ENCODE results near the gene NDUFS1. TPM values are rescaled to one million over a fixed set of nuclear protein-coding genes. Genes with fewer than 3 reads are reported as not detected.
A peak's percentile ranks its signal among the peaks of the same experiment; 100 is the strongest.

Gene NDUFS1
- total and polyA plus RNA-seq, 2 experiments from 2014 or later: 34.5 to 97.9 TPM

DNA sequence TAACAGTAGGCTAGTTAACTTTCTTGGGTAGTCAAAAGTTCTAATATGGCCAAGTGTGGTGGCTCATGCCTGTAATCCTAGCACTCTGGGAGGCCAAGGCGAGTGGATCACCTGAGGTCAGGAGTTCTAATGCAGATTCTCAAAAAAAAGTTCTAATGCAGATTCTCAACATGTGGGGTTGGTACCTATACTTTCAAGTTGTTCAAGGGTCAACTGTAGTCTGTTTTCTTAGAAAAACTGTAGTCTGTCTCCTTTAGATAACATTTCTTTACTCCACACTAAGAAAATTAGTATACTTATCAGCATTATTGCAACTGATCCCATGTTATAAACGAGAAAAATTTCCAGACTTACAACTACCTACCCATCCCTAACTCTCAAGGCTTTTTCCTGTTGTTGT lies 89.8 kb downstream of the NDUFS1 start:
- Mint-ChIP-seq H3K4me3 (no peak overlapping the region), H3K27ac (peak overlapping the region; percentile 90), H3K4me1 (peaks cover 26% of the 10 kb centered on the region), H3K27me3 (ENCODE audit: insufficient read depth, low read depth, poor library complexity) (peaks cover 6% of the 10 kb centered on the region), H3K9me3 (no peaks in the 10 kb centered on the region), H3K36me3 (ENCODE audit: low read depth) (peaks cover 39% of the 10 kb centered on the region; the same call in 2 of the 3 replicates)
- ATAC-seq: peak; percentile 31; the same call in 2 of the 3 replicates
- no peak for DNase-seq (ENCODE audit: low spot score)
- H3K27me3 ChIP-seq (ENCODE audit: insufficient read depth): no peaks in the 10 kb centered on the region
- H2AFZ ChIP-seq: no peak overlapping the region
- H3K79me2 ChIP-seq (replicated peaks; ENCODE audit: insufficient read depth): peaks cover 100% of the 10 kb centered on the region
- H3K4me2 ChIP-seq: no peak overlapping the region
- H3K36me3 ChIP-seq (ENCODE audit: insufficient read depth): no peaks in the 10 kb centered on the region
- peaks cover 18% of the 10 kb centered on the region for H3K4me1 ChIP-seq (ENCODE audit: insufficient read depth)
- H3F3A ChIP-seq (replicated peaks; ENCODE audit: low read depth): no peaks in the 10 kb centered on the region
- H4K20me1 ChIP-seq (replicated peaks; ENCODE audit: insufficient read depth): peaks cover 6% of the 10 kb centered on the region; the same call in 1 of the 2 replicates
- TF ChIP-seq, protein P1, sequence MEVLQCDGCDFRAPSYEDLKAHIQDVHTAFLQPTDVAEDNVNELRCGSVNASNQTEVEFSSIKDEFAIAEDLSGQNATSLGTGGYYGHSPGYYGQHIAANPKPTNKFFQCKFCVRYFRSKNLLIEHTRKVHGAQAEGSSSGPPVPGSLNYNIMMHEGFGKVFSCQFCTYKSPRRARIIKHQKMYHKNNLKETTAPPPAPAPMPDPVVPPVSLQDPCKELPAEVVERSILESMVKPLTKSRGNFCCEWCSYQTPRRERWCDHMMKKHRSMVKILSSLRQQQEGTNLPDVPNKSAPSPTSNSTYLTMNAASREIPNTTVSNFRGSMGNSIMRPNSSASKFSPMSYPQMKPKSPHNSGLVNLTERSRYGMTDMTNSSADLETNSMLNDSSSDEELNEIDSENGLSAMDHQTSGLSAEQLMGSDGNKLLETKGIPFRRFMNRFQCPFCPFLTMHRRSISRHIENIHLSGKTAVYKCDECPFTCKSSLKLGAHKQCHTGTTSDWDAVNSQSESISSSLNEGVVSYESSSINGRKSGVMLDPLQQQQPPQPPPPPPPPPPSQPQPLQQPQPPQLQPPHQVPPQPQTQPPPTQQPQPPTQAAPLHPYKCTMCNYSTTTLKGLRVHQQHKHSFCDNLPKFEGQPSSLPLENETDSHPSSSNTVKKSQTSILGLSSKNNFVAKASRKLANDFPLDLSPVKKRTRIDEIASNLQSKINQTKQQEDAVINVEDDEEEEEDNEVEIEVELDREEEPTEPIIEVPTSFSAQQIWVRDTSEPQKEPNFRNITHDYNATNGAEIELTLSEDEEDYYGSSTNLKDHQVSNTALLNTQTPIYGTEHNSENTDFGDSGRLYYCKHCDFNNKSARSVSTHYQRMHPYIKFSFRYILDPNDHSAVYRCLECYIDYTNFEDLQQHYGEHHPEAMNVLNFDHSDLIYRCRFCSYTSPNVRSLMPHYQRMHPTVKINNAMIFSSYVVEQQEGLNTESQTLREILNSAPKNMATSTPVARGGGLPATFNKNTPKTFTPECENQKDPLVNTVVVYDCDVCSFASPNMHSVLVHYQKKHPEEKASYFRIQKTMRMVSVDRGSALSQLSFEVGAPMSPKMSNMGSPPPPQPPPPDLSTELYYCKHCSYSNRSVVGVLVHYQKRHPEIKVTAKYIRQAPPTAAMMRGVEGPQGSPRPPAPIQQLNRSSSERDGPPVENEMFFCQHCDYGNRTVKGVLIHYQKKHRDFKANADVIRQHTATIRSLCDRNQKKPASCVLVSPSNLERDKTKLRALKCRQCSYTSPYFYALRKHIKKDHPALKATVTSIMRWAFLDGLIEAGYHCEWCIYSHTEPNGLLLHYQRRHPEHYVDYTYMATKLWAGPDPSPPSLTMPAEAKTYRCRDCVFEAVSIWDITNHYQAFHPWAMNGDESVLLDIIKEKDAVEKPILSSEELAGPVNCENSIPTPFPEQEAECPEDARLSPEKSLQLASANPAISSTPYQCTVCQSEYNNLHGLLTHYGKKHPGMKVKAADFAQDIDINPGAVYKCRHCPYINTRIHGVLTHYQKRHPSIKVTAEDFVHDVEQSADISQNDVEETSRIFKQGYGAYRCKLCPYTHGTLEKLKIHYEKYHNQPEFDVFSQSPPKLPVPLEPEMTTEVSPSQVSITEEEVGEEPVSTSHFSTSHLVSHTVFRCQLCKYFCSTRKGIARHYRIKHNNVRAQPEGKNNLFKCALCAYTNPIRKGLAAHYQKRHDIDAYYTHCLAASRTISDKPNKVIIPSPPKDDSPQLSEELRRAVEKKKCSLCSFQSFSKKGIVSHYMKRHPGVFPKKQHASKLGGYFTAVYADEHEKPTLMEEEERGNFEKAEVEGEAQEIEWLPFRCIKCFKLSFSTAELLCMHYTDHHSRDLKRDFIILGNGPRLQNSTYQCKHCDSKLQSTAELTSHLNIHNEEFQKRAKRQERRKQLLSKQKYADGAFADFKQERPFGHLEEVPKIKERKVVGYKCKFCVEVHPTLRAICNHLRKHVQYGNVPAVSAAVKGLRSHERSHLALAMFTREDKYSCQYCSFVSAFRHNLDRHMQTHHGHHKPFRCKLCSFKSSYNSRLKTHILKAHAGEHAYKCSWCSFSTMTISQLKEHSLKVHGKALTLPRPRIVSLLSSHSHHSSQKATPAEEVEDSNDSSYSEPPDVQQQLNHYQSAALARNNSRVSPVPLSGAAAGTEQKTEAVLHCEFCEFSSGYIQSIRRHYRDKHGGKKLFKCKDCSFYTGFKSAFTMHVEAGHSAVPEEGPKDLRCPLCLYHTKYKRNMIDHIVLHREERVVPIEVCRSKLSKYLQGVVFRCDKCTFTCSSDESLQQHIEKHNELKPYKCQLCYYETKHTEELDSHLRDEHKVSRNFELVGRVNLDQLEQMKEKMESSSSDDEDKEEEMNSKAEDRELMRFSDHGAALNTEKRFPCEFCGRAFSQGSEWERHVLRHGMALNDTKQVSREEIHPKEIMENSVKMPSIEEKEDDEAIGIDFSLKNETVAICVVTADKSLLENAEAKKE (CRISPR knock-in tag; IDR thresholded peaks at IDR 0.05): no peak
- TF ChIP-seq, protein P2, sequence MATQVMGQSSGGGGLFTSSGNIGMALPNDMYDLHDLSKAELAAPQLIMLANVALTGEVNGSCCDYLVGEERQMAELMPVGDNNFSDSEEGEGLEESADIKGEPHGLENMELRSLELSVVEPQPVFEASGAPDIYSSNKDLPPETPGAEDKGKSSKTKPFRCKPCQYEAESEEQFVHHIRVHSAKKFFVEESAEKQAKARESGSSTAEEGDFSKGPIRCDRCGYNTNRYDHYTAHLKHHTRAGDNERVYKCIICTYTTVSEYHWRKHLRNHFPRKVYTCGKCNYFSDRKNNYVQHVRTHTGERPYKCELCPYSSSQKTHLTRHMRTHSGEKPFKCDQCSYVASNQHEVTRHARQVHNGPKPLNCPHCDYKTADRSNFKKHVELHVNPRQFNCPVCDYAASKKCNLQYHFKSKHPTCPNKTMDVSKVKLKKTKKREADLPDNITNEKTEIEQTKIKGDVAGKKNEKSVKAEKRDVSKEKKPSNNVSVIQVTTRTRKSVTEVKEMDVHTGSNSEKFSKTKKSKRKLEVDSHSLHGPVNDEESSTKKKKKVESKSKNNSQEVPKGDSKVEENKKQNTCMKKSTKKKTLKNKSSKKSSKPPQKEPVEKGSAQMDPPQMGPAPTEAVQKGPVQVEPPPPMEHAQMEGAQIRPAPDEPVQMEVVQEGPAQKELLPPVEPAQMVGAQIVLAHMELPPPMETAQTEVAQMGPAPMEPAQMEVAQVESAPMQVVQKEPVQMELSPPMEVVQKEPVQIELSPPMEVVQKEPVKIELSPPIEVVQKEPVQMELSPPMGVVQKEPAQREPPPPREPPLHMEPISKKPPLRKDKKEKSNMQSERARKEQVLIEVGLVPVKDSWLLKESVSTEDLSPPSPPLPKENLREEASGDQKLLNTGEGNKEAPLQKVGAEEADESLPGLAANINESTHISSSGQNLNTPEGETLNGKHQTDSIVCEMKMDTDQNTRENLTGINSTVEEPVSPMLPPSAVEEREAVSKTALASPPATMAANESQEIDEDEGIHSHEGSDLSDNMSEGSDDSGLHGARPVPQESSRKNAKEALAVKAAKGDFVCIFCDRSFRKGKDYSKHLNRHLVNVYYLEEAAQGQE (IDR thresholded peaks at IDR 0.05; ENCODE audit: unreplicated experiment): no peak
- no peak for TF ChIP-seq ZNF331 (CRISPR knock-in tag; IDR thresholded peaks at IDR 0.05; ENCODE audit: low read depth)
- no peak for TF ChIP-seq EZH2 (IDR thresholded peaks at IDR 0.05; ENCODE audit: low read depth, unreplicated experiment)
- TF ChIP-seq NANOG (IDR thresholded peaks at IDR 0.05; ENCODE audit: borderline replicate concordance): no peak
- TF ChIP-seq JUNB (IDR thresholded peaks at IDR 0.05; ENCODE audit: unreplicated experiment): no peak
- no peak for TF ChIP-seq EZH2phosphoT487 (IDR thresholded peaks at IDR 0.05; ENCODE audit: unreplicated experiment)
- TF ChIP-seq, protein P3, sequence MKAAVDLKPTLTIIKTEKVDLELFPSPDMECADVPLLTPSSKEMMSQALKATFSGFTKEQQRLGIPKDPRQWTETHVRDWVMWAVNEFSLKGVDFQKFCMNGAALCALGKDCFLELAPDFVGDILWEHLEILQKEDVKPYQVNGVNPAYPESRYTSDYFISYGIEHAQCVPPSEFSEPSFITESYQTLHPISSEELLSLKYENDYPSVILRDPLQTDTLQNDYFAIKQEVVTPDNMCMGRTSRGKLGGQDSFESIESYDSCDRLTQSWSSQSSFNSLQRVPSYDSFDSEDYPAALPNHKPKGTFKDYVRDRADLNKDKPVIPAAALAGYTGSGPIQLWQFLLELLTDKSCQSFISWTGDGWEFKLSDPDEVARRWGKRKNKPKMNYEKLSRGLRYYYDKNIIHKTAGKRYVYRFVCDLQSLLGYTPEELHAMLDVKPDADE (IDR thresholded peaks at IDR 0.05): no peak
- TF ChIP-seq, protein P4, sequence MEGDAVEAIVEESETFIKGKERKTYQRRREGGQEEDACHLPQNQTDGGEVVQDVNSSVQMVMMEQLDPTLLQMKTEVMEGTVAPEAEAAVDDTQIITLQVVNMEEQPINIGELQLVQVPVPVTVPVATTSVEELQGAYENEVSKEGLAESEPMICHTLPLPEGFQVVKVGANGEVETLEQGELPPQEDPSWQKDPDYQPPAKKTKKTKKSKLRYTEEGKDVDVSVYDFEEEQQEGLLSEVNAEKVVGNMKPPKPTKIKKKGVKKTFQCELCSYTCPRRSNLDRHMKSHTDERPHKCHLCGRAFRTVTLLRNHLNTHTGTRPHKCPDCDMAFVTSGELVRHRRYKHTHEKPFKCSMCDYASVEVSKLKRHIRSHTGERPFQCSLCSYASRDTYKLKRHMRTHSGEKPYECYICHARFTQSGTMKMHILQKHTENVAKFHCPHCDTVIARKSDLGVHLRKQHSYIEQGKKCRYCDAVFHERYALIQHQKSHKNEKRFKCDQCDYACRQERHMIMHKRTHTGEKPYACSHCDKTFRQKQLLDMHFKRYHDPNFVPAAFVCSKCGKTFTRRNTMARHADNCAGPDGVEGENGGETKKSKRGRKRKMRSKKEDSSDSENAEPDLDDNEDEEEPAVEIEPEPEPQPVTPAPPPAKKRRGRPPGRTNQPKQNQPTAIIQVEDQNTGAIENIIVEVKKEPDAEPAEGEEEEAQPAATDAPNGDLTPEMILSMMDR (conservative IDR thresholded peaks at IDR 0.05; ENCODE audit: low read depth in 2 of 2): no peak
- TF ChIP-seq POLR2AphosphoS5 (IDR thresholded peaks at IDR 0.05; ENCODE audit: low read depth): no peak
- no peak for TF ChIP-seq CREB1 (CRISPR knock-in tag; IDR thresholded peaks at IDR 0.05; ENCODE audit: low read depth)
- TF ChIP-seq ZNF114 (CRISPR knock-in tag; IDR thresholded peaks at IDR 0.05): no peak
- no peak for TF ChIP-seq STAT1 (IDR thresholded peaks at IDR 0.05; ENCODE audit: unreplicated experiment)
- H3K27ac ChIP-seq (ENCODE audit: low read depth): peak overlapping the region; percentile 15; the same call in 1 of the 2 replicates
- H3K4me3 ChIP-seq: no peak overlapping the region
- H3K9me2 ChIP-seq (ENCODE audit: insufficient read depth): no peaks in the 10 kb centered on the region

All from GM23338 (cell line).